Prostate gland (tissue), 2 donors: ENCODE results near the gene GRAMD2B.

ENCODE experiments used
- CTCF ChIP-seq, 4 experiments: fragments of 200-600 bp in 2 of 4; fragments of 450-650 bp in 2 of 4; sonication (generic) in 2 of 4; IDR thresholded peaks; 1 replicate in 3 of 4; 2 replicates in 1 of 4; pipeline ENCODE4 v1.5.1; 2016 to 2019; ENCODE audit warnings: antibody characterized with exemption in 4 of 4, mild to moderate bottlenecking in 2 of 4, moderate library complexity in 2 of 4
- POLR2A ChIP-seq: fragments of 450-650 bp; IDR thresholded peaks from one replicate; pipeline ENCODE4 v1.6.1; 2016; ENCODE audit warnings: antibody characterized with exemption, mild to moderate bottlenecking
- POLR2AphosphoS5 ChIP-seq: sonication (generic); formaldehyde crosslinking; IDR thresholded peaks from one replicate; pipeline ENCODE4 v1.6.1; 2017; ENCODE audit warnings: antibody characterized with exemption

- TF ChIP-seq CTCF (IDR thresholded peaks at IDR 0.05) (no peak), POLR2A (no peak), POLR2AphosphoS5 (no peak)
Observed at GRCh38 chr5:126535856-126536545, 112.8 kb downstream of the GRAMD2B start.
